SK-N-MC (cell line): ENCODE results near the gene UBE2E2.
"Not testable (repeated sequence)": the region's sequence is repeated elsewhere in the genome, so short reads cannot be mapped to it uniquely, and the experiment has no call there.

Source experiments
- DNase-seq: peaks from one replicate; pipeline ENCODE4 v3.0.0-alpha.2; 2011; ENCODE audit warnings: low read depth, low spot score
- H3K27ac ChIP-seq: fragments of 200-600 bp; sonication (generic); 2 replicates; pipeline ENCODE4 v1.5.1; 2016; ENCODE audit warnings: mixed run types
- H3K36me3 ChIP-seq: fragments of 200-600 bp; sonication (generic); 2 replicates; pipeline ENCODE4 v1.6.1; 2017; ENCODE audit warnings: antibody characterized with exemption, low read length, mixed read lengths; ENCODE audit not compliant: insufficient read depth
- H3K4me3 ChIP-seq: fragments of 200-600 bp; sonication (generic); 2 replicates; pipeline ENCODE4 v1.5.1; 2016
- H3K9ac ChIP-seq: fragments of 200-600 bp; sonication (generic); 2 replicates; pipeline ENCODE4 v1.8.0; 2017; ENCODE audit warnings: mixed run types, mixed read lengths; ENCODE audit not compliant: insufficient read length
- H3K9me3 ChIP-seq: fragments of 200-600 bp; sonication (generic); 2 replicates; pipeline ENCODE4 v1.6.1; 2017; ENCODE audit warnings: low read depth, mild to moderate bottlenecking, antibody characterized with exemption, low read length, moderate library complexity, mixed read lengths
- EZH2 ChIP-seq: fragments of 200-600 bp; sonication (generic); IDR thresholded peaks from one replicate; pipeline ENCODE4 v1.6.1; 2017; ENCODE audit warnings: antibody characterized with exemption
- FOXP2 ChIP-seq: optimal IDR thresholded peaks from 2 replicates; pipeline ENCODE3; 2011; ENCODE audit warnings: mild to moderate bottlenecking, moderate library complexity; ENCODE audit not compliant: insufficient read depth; ENCODE audit errors: extremely low read length, control extremely low read depth
- POLR2AphosphoS5 ChIP-seq: IDR thresholded peaks from 2 replicates; pipeline ENCODE4 v1.6.1; 2012; ENCODE audit warnings: mild to moderate bottlenecking, low read depth, low read length, borderline replicate concordance

Gene UBE2E2

GRCh38 chr3:23166276-23166675, 36.9 kb upstream of the UBE2E2 start:
- TF ChIP-seq EZH2 (no peak), FOXP2 (no peak), POLR2AphosphoS5 (no peak)
- H3K9me3 ChIP-seq, result no peaks in the 10 kb centered on the region
- H3K4me3 ChIP-seq, result no peak overlapping the region
- no peak overlapping the region for H3K27ac ChIP-seq
- no peak for DNase-seq
- no peak overlapping the region for H3K9ac ChIP-seq
- no peaks in the 10 kb centered on the region for H3K36me3 ChIP-seq

GRCh38 chr3:23166845-23167244, 36.3 kb upstream of the UBE2E2 start:
- Histone ChIP-seq H3K9me3 (no peaks in the 10 kb centered on the region), H3K9ac (no peak overlapping the region), H3K27ac (no peak overlapping the region), H3K36me3 (no peaks in the 10 kb centered on the region), H3K4me3 (no peak overlapping the region)
- no peak for DNase-seq
- TF ChIP-seq EZH2, result no peak
- no peak for TF ChIP-seq FOXP2
- TF ChIP-seq POLR2AphosphoS5, result no peak

- Histone ChIP-seq H3K27ac (no peak overlapping the region), H3K9ac (no peak overlapping the region), H3K9me3 (no peaks in the 10 kb centered on the region), H3K36me3 (no peaks in the 10 kb centered on the region), H3K4me3 (no peak overlapping the region)
- no peak for DNase-seq
- no peak for TF ChIP-seq EZH2
- no peak for TF ChIP-seq FOXP2
- no peak for TF ChIP-seq POLR2AphosphoS5
These were observed 33.6 kb upstream of the UBE2E2 start for GRCh38 chr3:23169551-23169950.

- TF ChIP-seq FOXP2, result no peak
- TF ChIP-seq POLR2AphosphoS5, result no peak
- TF ChIP-seq EZH2, result no peak
- no peaks in the 10 kb centered on the region for H3K36me3 ChIP-seq
- H3K4me3 ChIP-seq, result no peak overlapping the region
- no peak overlapping the region for H3K27ac ChIP-seq
- H3K9me3 ChIP-seq, result no peaks in the 10 kb centered on the region
- H3K9ac ChIP-seq, result no peak overlapping the region
- no peak for DNase-seq
These were observed 32.8 kb upstream of the UBE2E2 start for GRCh38 chr3:23170291-23170690.

GRCh38 chr3:23172059-23172458, 31.1 kb upstream of the UBE2E2 start:
- Histone ChIP-seq H3K9ac (no peak overlapping the region), H3K27ac (no peak overlapping the region), H3K9me3 (no peaks in the 10 kb centered on the region), H3K4me3 (no peak overlapping the region), H3K36me3 (no peaks in the 10 kb centered on the region)
- no peak for TF ChIP-seq POLR2AphosphoS5
- TF ChIP-seq FOXP2, result no peak
- DNase-seq, result no peak

- no peak for DNase-seq
- Histone ChIP-seq H3K27ac (no peak overlapping the region), H3K36me3 (no peaks in the 10 kb centered on the region), H3K9me3 (no peaks in the 10 kb centered on the region), H3K9ac (no peak overlapping the region), H3K4me3 (no peak overlapping the region)
- no peak for TF ChIP-seq EZH2
- TF ChIP-seq POLR2AphosphoS5, result no peak
- no peak for TF ChIP-seq FOXP2
These were observed 28.6 kb upstream of the UBE2E2 start for GRCh38 chr3:23174426-23175039.

GRCh38 chr3:23175341-23176083, 27.6 kb upstream of the UBE2E2 start:
- H3K9me3 ChIP-seq, result no peaks in the 10 kb centered on the region

GRCh38 chr3:23176839-23177238, 26.3 kb upstream of the UBE2E2 start:
- H3K36me3 ChIP-seq, DNase-seq, H3K9ac ChIP-seq, H3K9me3 ChIP-seq, H3K27ac ChIP-seq, H3K4me3 ChIP-seq: not testable (repeated sequence)

More at GRCh38 chr3:23175341-23176083, 27.6 kb upstream of the UBE2E2 start:
- no peak overlapping the region for H3K4me3 ChIP-seq
- no peak overlapping the region for H3K27ac ChIP-seq
- no peaks in the 10 kb centered on the region for H3K36me3 ChIP-seq
- no peak for DNase-seq
- no peak for TF ChIP-seq FOXP2
- no peak for TF ChIP-seq EZH2
- no peak for TF ChIP-seq POLR2AphosphoS5
- H3K9ac ChIP-seq, result no peak overlapping the region
